K562 (cell line): ENCODE data around the gene PDHX. TPM values are rescaled to one million over a fixed set of nuclear protein-coding genes. Genes with fewer than 3 reads are reported as not detected.

Experiments
- ATF3 ChIP-seq, 2 experiments: fragments of 450-650 bp in 1 of 2; sonication (generic) in 1 of 2; formaldehyde crosslinking in 1 of 2; IDR thresholded peaks in 1 of 2; conservative IDR thresholded peaks in 1 of 2; 2 replicates each; pipeline versions ENCODE4 v1.6.1 to v1.8.1; 2016 to 2023; ENCODE audit warnings: mild to moderate bottlenecking in 2 of 2, moderate library complexity in 2 of 2, inconsistent platforms in 1 of 2, missing genetic modification reagents in 1 of 2
- BRD9 ChIP-seq: fragments of 450-650 bp; IDR thresholded peaks from 2 replicates; pipeline ENCODE4 v1.6.1; 2018; ENCODE audit warnings: low read depth; ENCODE audit not compliant: partially characterized antibody
- FIP1L1 ChIP-seq: fragments of 200-400 bp; formaldehyde crosslinking; IDR thresholded peaks from 2 replicates; pipeline ENCODE4 v1.6.1; 2018; ENCODE audit warnings: mild to moderate bottlenecking, low read depth, low read length; ENCODE audit not compliant: poor library complexity, severe bottlenecking
- HNRNPH1 ChIP-seq: fragments of 200-400 bp; formaldehyde crosslinking; optimal IDR thresholded peaks from 2 replicates; pipeline ENCODE3; 2017; ENCODE audit warnings: low read depth, mild to moderate bottlenecking, low read length, moderate library complexity
- MLLT1 ChIP-seq, 2 experiments: fragments of 450-650 bp; IDR thresholded peaks; 2 replicates each; pipeline ENCODE4 v1.6.1; 2016
- PCBP2 ChIP-seq: fragments of 200-400 bp; formaldehyde crosslinking; IDR thresholded peaks from 2 replicates; pipeline ENCODE4 v1.6.1; 2018; ENCODE audit warnings: low read length, low read depth, mild to moderate bottlenecking, moderate library complexity; ENCODE audit not compliant: poor library complexity, severe bottlenecking
- POLR2B ChIP-seq: fragments of 450-650 bp; IDR thresholded peaks from 2 replicates; pipeline ENCODE4 v1.6.1; 2018; ENCODE audit warnings: low read depth; ENCODE audit not compliant: partially characterized antibody
- PRDM10 ChIP-seq: fragments of 450-650 bp; IDR thresholded peaks from 2 replicates; pipeline ENCODE4 v1.6.1; 2018; ENCODE audit not compliant: partially characterized antibody
- RUNX1 ChIP-seq: sonication (generic); IDR thresholded peaks from 2 replicates; pipeline ENCODE4 v1.6.1; 2016; ENCODE audit warnings: antibody characterized with exemption, low read depth
- SMAD1 ChIP-seq: fragments of 150-350 bp; IDR thresholded peaks from 2 replicates; pipeline ENCODE4 v1.6.1; 2014; ENCODE audit warnings: low read length, low read depth; ENCODE audit not compliant: partially characterized antibody
- SMAD2 ChIP-seq: fragments of 150-350 bp; IDR thresholded peaks from 2 replicates; pipeline ENCODE4 v1.6.1; 2014; ENCODE audit warnings: low read depth, mild to moderate bottlenecking, low read length
- SOX6 ChIP-seq: fragments of 450-650 bp; IDR thresholded peaks from 2 replicates; pipeline ENCODE4 v1.6.1; 2014; ENCODE audit warnings: mild to moderate bottlenecking
- TBL1XR1 ChIP-seq, 2 experiments: IDR thresholded peaks; 2 replicates each; pipeline ENCODE4 v1.6.1; 2012; ENCODE audit warnings: improper control_type of control experiment in 2 of 2, low read length in 2 of 2, mild to moderate bottlenecking in 1 of 2
- TFAP4 ChIP-seq: sonication (generic); formaldehyde crosslinking; IDR thresholded peaks from 2 replicates; pipeline ENCODE4 v1.8.0; 2022; ENCODE audit warnings: missing genetic modification reagents, mild to moderate bottlenecking, moderate library complexity, borderline replicate concordance
- U2AF1 ChIP-seq: fragments of 200-400 bp; formaldehyde crosslinking; optimal IDR thresholded peaks from 2 replicates; pipeline ENCODE3; 2017; ENCODE audit warnings: mild to moderate bottlenecking, low read depth, low read length, moderate library complexity
- ZFP36 ChIP-seq: fragments of 150-350 bp; IDR thresholded peaks from 2 replicates; pipeline ENCODE4 v1.6.1; 2018; ENCODE audit warnings: low read length, low read depth; ENCODE audit not compliant: partially characterized antibody
- ZNF175 ChIP-seq: fragments of 200-800 bp; sonication (Bioruptor generic); IDR thresholded peaks from 2 replicates; pipeline ENCODE4 v1.6.1; 2016; ENCODE audit warnings: low read depth, mild to moderate bottlenecking, missing genetic modification characterization, missing compliant biosample characterization
- ZNF408 ChIP-seq: fragments of 250-450 bp; sonication (Bioruptor Pico); IDR thresholded peaks from 2 replicates; pipeline ENCODE4 v1.4.0; 2020; ENCODE audit warnings: low read depth, mild to moderate bottlenecking, moderate library complexity
- ZSCAN29 ChIP-seq: fragments of 450-650 bp; IDR thresholded peaks from 2 replicates; pipeline ENCODE4 v1.6.1; 2017
- polyA plus RNA-seq, 8 experiments: library from polyadenylated mRNA; depleted of rRNA in 4 of 8; stranded (reverse) in 5 of 8; unstranded in 3 of 8; fragments of >200 nt; fragmentation: Nextera tagmentation in 2 of 8; fragmentation: Illumina TruSeq in 1 of 8; extraction: Ambion mirVana in 2 of 8; extraction: Trizol in 1 of 8; gene quantifications; 2 replicates each; pipeline versions ENCODE4 v1.2.1 to v1.2.3, GENCODE V29; 2011 to 2014; ENCODE audit warnings: inconsistent platforms in 1 of 8, missing spikeins in 1 of 8
- total RNA-seq, 7 experiments: library from RNA; depleted of rRNA in 6 of 7; stranded (reverse); fragments of >200 nt in 6 of 7; fragmentation: Illumina TruSeq in 2 of 7; extraction: Trizol in 2 of 7; gene quantifications; 2 replicates each; pipeline versions ENCODE4 v1.2.1 to v1.2.3, GENCODE V29; 2011 to 2021; ENCODE audit warnings: low replicate concordance in 1 of 7

Gene PDHX
- total and polyA plus RNA-seq, 9 of the 15 experiments (the other 6 are each of a cell fraction or from before 2014, with no cell fraction given) = 20.8 to 43.5 (median 31.2) TPM

DNA sequence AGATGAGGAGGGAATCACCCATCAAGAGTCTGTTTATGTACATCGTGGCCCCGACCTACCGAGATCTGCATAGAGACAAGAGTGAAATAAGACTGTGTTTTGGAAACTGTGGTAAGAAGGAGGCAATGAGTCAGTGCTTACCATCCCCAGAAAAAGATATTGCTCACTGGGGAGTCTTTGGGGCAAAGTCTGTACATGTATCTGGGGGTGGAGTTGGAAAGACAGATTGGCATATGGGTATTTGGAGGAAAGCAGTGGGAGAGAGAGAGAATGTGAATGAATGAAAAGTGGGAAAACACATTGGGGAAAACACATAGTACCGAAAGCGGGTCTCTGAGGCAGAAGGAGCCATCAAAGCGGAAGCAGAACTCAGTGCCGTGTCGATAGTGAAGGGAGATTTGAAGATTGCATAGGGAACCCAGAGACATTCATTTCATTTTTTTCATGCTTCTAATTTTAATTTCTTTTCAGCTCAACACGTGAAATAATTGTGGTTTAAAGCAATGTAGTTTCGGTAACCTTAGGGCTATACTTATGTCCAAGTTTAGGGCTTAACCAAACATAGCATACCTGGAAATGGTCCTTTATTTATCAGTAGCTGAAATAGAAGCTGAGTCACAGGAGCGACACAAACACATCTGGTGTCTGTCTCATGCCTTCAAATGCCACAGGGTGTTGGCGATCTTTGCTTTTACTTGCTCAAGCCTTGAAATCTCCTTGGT, 124.0 kb downstream of the PDHX start (continued):
- no peak for TF ChIP-seq ZNF408 (CRISPR knock-in tag)
- no peak for TF ChIP-seq HNRNPH1
- TF ChIP-seq ZSCAN29 = no peak
- TF ChIP-seq PCBP2 = no peak
- no peak for TF ChIP-seq ZFP36
- no peak for TF ChIP-seq SMAD1
- no peak for TF ChIP-seq RUNX1
- no peak for TF ChIP-seq SMAD2
- no peak for TF ChIP-seq POLR2B
- 0 out of 4 replicates have a peak, but pooled peaks of 1 of the 2 experiments have one; percentile 15 for TF ChIP-seq TBL1XR1 (IDR thresholded peaks at IDR 0.05; ENCODE audit: low read length in 2 of 2)
- no peak for TF ChIP-seq FIP1L1
- peak; percentile 18 to 51; a peak in 1 of 4 replicates for TF ChIP-seq MLLT1 (IDR thresholded peaks at IDR 0.05)
- peak; percentile 9 for TF ChIP-seq PRDM10
- peak; percentile 73 for TF ChIP-seq ATF3 (IDR thresholded peaks at IDR 0.05)
- no peak for TF ChIP-seq ATF3 (CRISPR knock-in tag; conservative IDR thresholded peaks at IDR 0.05)
- TF ChIP-seq SOX6 = no peak
- TF ChIP-seq U2AF1 = no peak
- peak; percentile 52; the same call in 1 of the 2 replicates for TF ChIP-seq ZNF175
- TF ChIP-seq TFAP4 = no peak
- TF ChIP-seq BRD9 = no peak
